ENCODE data around the gene COL16A1.

- TF ChIP-seq CTCF (conservative IDR thresholded peaks at IDR 0.05; ENCODE audit: low read length): no peak
- TF ChIP-seq EZH2phosphoT487 (IDR thresholded peaks at IDR 0.05; ENCODE audit: borderline replicate concordance): no peak
Measured at GRCh38 chr1:31732343-31732742, 28.5 kb upstream of the COL16A1 start.

Measured in Loucy (cell line).